Ishikawa (cell line): ENCODE results near the gene CACNA2D4.

Experiments used
- CREB1 ChIP-seq: IDR thresholded peaks from 2 replicates; pipeline ENCODE4 v1.6.1; 2012; ENCODE audit warnings: low read depth
- EGR1 ChIP-seq: IDR thresholded peaks from 2 replicates; pipeline ENCODE4 v1.6.1; 2012
- REST ChIP-seq: IDR thresholded peaks from 2 replicates; pipeline ENCODE4 v1.6.1; 2012; ENCODE audit warnings: low read depth, mild to moderate bottlenecking
- TEAD4 ChIP-seq: IDR thresholded peaks from 2 replicates; pipeline ENCODE4 v1.6.1; 2012
- YY1 ChIP-seq: IDR thresholded peaks from 2 replicates; pipeline ENCODE4 v1.6.1; 2012; ENCODE audit warnings: low read depth

- TF ChIP-seq REST (no peak), EGR1 (no peak), YY1 (no peak), CREB1 (no peak), TEAD4 (no peak)
Observed at GRCh38 chr12:1815814-1816729, 102.4 kb downstream of the CACNA2D4 start.
